Activated B cell treated with CpG ODN at 0.5 μM for 24 hours (primary cell): ENCODE data around the gene SHISA9. TPM values are rescaled to one million over a fixed set of nuclear protein-coding genes. Genes with fewer than 3 reads are reported as not detected.

Experiments
- ATAC-seq: fragments of 200-7000 bp; cut with Tn5 transposase; one replicate; pipeline ENCODE4 v1.10.0; 2021; ENCODE audit warnings: low read depth, mild to moderate bottlenecking, moderate library complexity
- CTCF ChIA-PET: fragments of 350-600 bp; sonication (Branson Sonifier 250); formaldehyde crosslinking; loops from one replicate; lab custom pipeline; 2021; ENCODE audit warnings: antibody characterized with exemption; lab: Charles Lee
- POLR2A ChIA-PET: fragments of 350-600 bp; sonication (Branson Sonifier 250); formaldehyde crosslinking; loops from one replicate; lab custom pipeline; 2021; ENCODE audit warnings: antibody characterized with exemption; lab: Charles Lee
- DNase-seq: peaks from one replicate; pipeline ENCODE4 v3.0.0; 2022
- H3K27ac Mint-ChIP-seq: one replicate; pipeline ENCODE4 v1.8.0; 2020; ENCODE audit warnings: mixed read lengths
- H3K27me3 Mint-ChIP-seq: one replicate; pipeline ENCODE4 v1.8.0; 2021; ENCODE audit warnings: mixed read lengths
- H3K36me3 Mint-ChIP-seq: one replicate; pipeline ENCODE4 v1.8.0; 2021; ENCODE audit warnings: low read depth, mixed read lengths
- H3K4me1 Mint-ChIP-seq: one replicate; pipeline ENCODE4 v1.8.0; 2021; ENCODE audit warnings: mixed read lengths
- H3K4me3 Mint-ChIP-seq: one replicate; pipeline ENCODE4 v1.8.0; 2020; ENCODE audit warnings: mild to moderate bottlenecking, mixed read lengths
- H3K9me3 Mint-ChIP-seq: one replicate; pipeline ENCODE4 v1.8.0; 2020; ENCODE audit warnings: mixed read lengths
- intact Hi-C: fragments of 100-400 bp; cut with micrococcal nuclease; formaldehyde crosslinking; loops from one replicate; pipeline ENCODE4 v1.15.1; 2024
- total RNA-seq: library from RNA; stranded (reverse); gene quantifications from 2 replicates; pipeline ENCODE4 v1.2.3, GENCODE V29; 2022
- TF ChIP-seq, protein P1 (sequence below): fragments of 200-600 bp; IDR thresholded peaks from one replicate; pipeline ENCODE4 v1.8.0; 2022; ENCODE audit warnings: antibody characterized with exemption, mild to moderate bottlenecking

The SHISA9 gene
- total RNA-seq, 1 donor from 2014 or later, result 0.07 TPM

DNA sequence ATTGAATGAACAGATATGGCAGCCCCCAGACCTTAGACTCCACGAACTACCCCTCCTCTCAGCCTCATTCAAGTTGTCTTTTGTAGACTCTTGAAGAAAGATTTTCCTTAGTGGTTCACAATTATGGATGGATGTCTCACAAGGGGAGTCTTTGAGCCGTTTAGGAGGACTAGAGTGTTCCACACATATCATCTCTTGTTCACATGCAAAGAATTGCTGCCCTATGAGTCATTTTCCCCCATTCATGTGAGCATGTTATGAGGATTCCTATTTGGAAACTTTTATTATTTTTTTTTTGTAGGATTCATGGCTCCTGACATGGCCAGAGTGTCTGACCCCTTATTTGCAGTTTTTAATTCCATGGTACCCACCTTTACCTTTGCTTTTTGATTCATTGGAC, 237.1 kb downstream of the SHISA9 start:
- Mint-ChIP-seq H3K36me3 (no peaks in the 10 kb centered on the region), H3K27me3 (no peaks in the 10 kb centered on the region), H3K27ac (no peak overlapping the region), H3K9me3 (peaks cover 3% of the 10 kb centered on the region), H3K4me1 (no peaks in the 10 kb centered on the region), H3K4me3 (no peak overlapping the region)
- TF ChIP-seq, protein P1, sequence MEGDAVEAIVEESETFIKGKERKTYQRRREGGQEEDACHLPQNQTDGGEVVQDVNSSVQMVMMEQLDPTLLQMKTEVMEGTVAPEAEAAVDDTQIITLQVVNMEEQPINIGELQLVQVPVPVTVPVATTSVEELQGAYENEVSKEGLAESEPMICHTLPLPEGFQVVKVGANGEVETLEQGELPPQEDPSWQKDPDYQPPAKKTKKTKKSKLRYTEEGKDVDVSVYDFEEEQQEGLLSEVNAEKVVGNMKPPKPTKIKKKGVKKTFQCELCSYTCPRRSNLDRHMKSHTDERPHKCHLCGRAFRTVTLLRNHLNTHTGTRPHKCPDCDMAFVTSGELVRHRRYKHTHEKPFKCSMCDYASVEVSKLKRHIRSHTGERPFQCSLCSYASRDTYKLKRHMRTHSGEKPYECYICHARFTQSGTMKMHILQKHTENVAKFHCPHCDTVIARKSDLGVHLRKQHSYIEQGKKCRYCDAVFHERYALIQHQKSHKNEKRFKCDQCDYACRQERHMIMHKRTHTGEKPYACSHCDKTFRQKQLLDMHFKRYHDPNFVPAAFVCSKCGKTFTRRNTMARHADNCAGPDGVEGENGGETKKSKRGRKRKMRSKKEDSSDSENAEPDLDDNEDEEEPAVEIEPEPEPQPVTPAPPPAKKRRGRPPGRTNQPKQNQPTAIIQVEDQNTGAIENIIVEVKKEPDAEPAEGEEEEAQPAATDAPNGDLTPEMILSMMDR, result no peak
- intact Hi-C loops, result no loop called here
- no peak for DNase-seq
- ChIA-PET CTCF (no interaction called here), POLR2A (no interaction called here)
- no peak for ATAC-seq

DNA sequence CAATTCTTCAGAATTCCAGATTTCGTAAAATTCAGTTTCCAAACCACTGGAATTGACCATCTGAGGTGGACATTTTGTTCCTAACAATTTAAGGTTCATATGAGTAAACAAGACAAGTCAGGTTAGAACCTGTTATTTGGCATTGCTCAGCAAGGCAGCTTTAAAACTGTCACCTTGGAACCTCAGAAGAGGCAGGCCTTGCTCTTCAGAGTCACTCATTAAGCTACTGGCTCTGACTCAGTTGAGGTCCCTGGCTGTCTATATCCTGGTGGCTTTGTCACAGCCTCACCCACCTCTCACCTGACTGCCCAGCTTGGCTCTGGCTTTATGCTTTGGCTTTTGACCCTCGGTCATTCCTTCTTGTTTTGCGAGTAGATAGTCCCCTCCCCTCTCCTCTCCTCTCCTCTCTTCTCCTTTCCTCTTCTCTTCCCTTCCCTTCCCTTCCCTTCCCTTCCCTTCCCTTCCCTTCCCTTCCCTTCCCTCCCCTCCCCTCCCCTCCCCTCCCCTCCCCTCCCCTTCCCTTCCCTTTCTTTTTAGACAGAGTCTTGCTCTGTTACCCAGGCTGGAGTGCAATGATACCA, 238.4 kb downstream of the SHISA9 start:
- no peak overlapping the region for H3K4me3 Mint-ChIP-seq
- no peaks in the 10 kb centered on the region for H3K4me1 Mint-ChIP-seq
- intact Hi-C loops, result no loop called here
- DNase-seq (no peak), ATAC-seq (no peak)
- TF ChIP-seq, protein P1, result no peak
- ChIA-PET POLR2A (no interaction called here), CTCF (no interaction called here)
- H3K27ac Mint-ChIP-seq, result no peak overlapping the region
- no peaks in the 10 kb centered on the region for H3K36me3 Mint-ChIP-seq
- H3K27me3 Mint-ChIP-seq, result peaks cover 2% of the 10 kb centered on the region
- no peaks in the 10 kb centered on the region for H3K9me3 Mint-ChIP-seq

DNA sequence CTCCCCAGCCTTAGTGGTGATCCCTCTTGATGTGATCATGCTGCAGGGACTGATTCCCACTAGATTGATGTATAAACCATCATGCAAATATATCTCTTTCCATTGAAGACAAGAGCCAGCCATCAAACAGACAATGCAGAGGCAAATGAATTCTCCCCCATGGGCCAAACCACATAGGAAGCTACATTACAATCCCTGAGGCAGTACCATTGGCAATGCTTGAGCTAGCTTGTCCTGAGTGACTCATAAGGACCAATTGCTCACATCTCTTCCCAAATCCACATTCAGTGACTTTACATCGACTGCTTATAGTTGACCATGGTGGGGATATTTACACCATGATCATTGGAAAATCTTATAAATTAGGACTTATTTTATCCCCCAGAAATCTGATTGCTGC, 242.2 kb downstream of the SHISA9 start:
- H3K9me3 Mint-ChIP-seq, result no peaks in the 10 kb centered on the region
- no peak overlapping the region for H3K4me3 Mint-ChIP-seq
- DNase-seq (no peak), ATAC-seq (no peak)
- CTCF ChIA-PET, result no interaction called here
- H3K4me1 Mint-ChIP-seq, result no peaks in the 10 kb centered on the region
- intact Hi-C loops, result no loop called here
- POLR2A ChIA-PET, result no interaction called here
- TF ChIP-seq, protein P1, result no peak
- H3K36me3 Mint-ChIP-seq, result no peaks in the 10 kb centered on the region
- no peak overlapping the region for H3K27ac Mint-ChIP-seq
- H3K27me3 Mint-ChIP-seq, result peaks cover 2% of the 10 kb centered on the region

DNA sequence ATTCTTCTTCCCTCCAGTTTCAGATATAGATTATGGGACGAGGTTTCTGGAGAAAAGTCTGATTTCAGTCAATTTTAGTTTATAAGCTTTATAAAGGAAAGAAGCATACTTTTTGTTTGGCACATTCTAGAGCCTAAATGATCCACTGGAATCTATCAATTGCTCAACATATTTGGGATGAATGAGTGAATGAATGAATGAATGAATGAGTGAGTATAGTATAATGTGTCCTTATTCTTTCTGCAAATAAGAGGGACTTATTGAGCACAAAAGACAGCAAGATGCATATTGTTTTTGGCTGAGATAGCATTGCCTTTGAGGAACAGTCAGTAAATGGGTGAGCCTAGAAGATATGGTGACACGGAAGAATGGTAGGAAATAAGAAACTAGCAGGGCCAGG, 245.4 kb downstream of the SHISA9 start:
- Mint-ChIP-seq H3K9me3 (no peaks in the 10 kb centered on the region), H3K36me3 (no peaks in the 10 kb centered on the region), H3K4me3 (no peak overlapping the region), H3K27ac (no peak overlapping the region), H3K4me1 (no peaks in the 10 kb centered on the region), H3K27me3 (peaks cover 2% of the 10 kb centered on the region)
- CTCF ChIA-PET, result no interaction called here
- intact Hi-C loops, result no loop called here
- POLR2A ChIA-PET, result no interaction called here
- ATAC-seq (no peak), DNase-seq (no peak)
- TF ChIP-seq, protein P1, result no peak

DNA sequence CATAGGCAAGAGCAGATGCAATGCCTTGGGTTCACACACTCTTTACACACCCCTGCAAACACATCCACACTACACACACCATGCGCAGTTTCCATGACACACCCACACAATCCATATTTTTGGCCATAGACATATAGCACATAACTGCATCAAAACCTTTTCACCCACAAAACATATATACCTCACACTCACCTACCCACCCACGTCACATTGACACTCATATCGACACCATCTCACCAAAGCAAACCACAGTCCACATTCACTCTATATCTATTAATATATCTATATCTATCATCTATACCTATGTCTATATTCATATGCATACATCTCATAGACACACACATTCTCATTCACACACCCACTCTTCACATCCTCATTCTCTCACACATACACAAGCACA, 246.9 kb downstream of the SHISA9 start:
- ChIA-PET CTCF (no interaction called here), POLR2A (no interaction called here)
- H3K9me3 Mint-ChIP-seq, result no peaks in the 10 kb centered on the region
- no peak overlapping the region for H3K27ac Mint-ChIP-seq
- no peaks in the 10 kb centered on the region for H3K4me1 Mint-ChIP-seq
- H3K4me3 Mint-ChIP-seq, result no peak overlapping the region
- peaks cover 2% of the 10 kb centered on the region for H3K27me3 Mint-ChIP-seq
- ATAC-seq, result no peak
- intact Hi-C loops, result no loop called here
- no peaks in the 10 kb centered on the region for H3K36me3 Mint-ChIP-seq
- DNase-seq, result no peak
- TF ChIP-seq, protein P1, result no peak
